ENCODE data around the gene BLOC1S5. TPM values are rescaled to one million over a fixed set of nuclear protein-coding genes. Genes with fewer than 3 reads are reported as not detected.
"Not testable (repeated sequence)": the region's sequence is repeated elsewhere in the genome, so short reads cannot be mapped to it uniquely, and the experiment has no call there.

BLOC1S5 gene
- total RNA-seq, 1 experiment from 2014 or later = 13.4 TPM

- Histone ChIP-seq H3K4me3 (no peak overlapping the region), H3K27ac (no peak overlapping the region), H3K9me3 (replicated peaks) (no peaks in the 10 kb centered on the region), H3K36me3 (no peaks in the 10 kb centered on the region), H3K4me1 (no peaks in the 10 kb centered on the region), H3K27me3 (no peaks in the 10 kb centered on the region)
- no peak for DNase-seq
These were observed 63.6 kb downstream of the BLOC1S5 start for GRCh38 chr6:8000636-8001035.

GRCh38 chr6:8000188-8000596 lies 64.0 kb downstream of the BLOC1S5 start:
- Histone ChIP-seq H3K4me1 (no peaks in the 10 kb centered on the region), H3K9me3 (replicated peaks) (no peaks in the 10 kb centered on the region), H3K36me3 (no peaks in the 10 kb centered on the region), H3K27ac (no peak overlapping the region), H3K27me3 (no peaks in the 10 kb centered on the region), H3K4me3 (no peak overlapping the region)
- no peak for DNase-seq

- Histone ChIP-seq H3K27ac (no peak overlapping the region), H3K4me1 (no peaks in the 10 kb centered on the region), H3K4me3 (no peak overlapping the region), H3K36me3 (no peaks in the 10 kb centered on the region), H3K9me3 (replicated peaks) (no peaks in the 10 kb centered on the region), H3K27me3 (no peaks in the 10 kb centered on the region)
- DNase-seq = no peak
These were observed 65.0 kb downstream of the BLOC1S5 start for GRCh38 chr6:7999201-7999600.

GRCh38 chr6:7998103-7998725 lies 66.0 kb downstream of the BLOC1S5 start:
- DNase-seq = no peak
- no peak overlapping the region for H3K27ac ChIP-seq

GRCh38 chr6:7997286-7997685 lies 66.9 kb downstream of the BLOC1S5 start:
- no peak for DNase-seq
- Histone ChIP-seq H3K4me3 (no peak overlapping the region), H3K27ac (no peak overlapping the region), H3K27me3 (no peaks in the 10 kb centered on the region), H3K4me1 (no peaks in the 10 kb centered on the region), H3K9me3 (replicated peaks) (no peaks in the 10 kb centered on the region), H3K36me3 (no peaks in the 10 kb centered on the region)

More at GRCh38 chr6:7998103-7998725, 66.0 kb downstream of the BLOC1S5 start:
- Histone ChIP-seq H3K27me3 (no peaks in the 10 kb centered on the region), H3K4me1 (no peaks in the 10 kb centered on the region), H3K9me3 (replicated peaks) (no peaks in the 10 kb centered on the region), H3K4me3 (no peak overlapping the region), H3K36me3 (no peaks in the 10 kb centered on the region)

- Histone ChIP-seq H3K4me1 (no peaks in the 10 kb centered on the region), H3K27ac (no peak overlapping the region), H3K36me3 (no peaks in the 10 kb centered on the region), H3K9me3 (replicated peaks) (no peaks in the 10 kb centered on the region), H3K27me3 (no peaks in the 10 kb centered on the region), H3K4me3 (no peak overlapping the region)
- DNase-seq = peak; percentile 9 to 40
These were observed 67.6 kb downstream of the BLOC1S5 start for GRCh38 chr6:7996538-7997111.

- no peaks in the 10 kb centered on the region for H3K4me1 ChIP-seq
- H3K27me3 ChIP-seq = no peaks in the 10 kb centered on the region
- H3K4me3 ChIP-seq = no peak overlapping the region
- H3K36me3 ChIP-seq = no peaks in the 10 kb centered on the region
- H3K9me3 ChIP-seq (replicated peaks) = no peaks in the 10 kb centered on the region
- H3K27ac ChIP-seq = no peak overlapping the region
- DNase-seq = no peak
These were observed 70.2 kb downstream of the BLOC1S5 start for GRCh38 chr6:7993952-7994351.

- Histone ChIP-seq H3K4me1 (no peaks in the 10 kb centered on the region), H3K4me3 (no peak overlapping the region), H3K27ac (no peak overlapping the region), H3K9me3 (replicated peaks) (no peaks in the 10 kb centered on the region), H3K27me3 (no peaks in the 10 kb centered on the region), H3K36me3 (no peaks in the 10 kb centered on the region)
- no peak for DNase-seq
These were observed 70.8 kb downstream of the BLOC1S5 start for GRCh38 chr6:7993399-7993798.

- no peak overlapping the region for H3K4me3 ChIP-seq
- peak in 1 of 2 experiments; percentile 29 for DNase-seq
- H3K36me3 ChIP-seq = no peaks in the 10 kb centered on the region
- no peaks in the 10 kb centered on the region for H3K9me3 ChIP-seq (replicated peaks)
- no peak overlapping the region for H3K27ac ChIP-seq
- H3K27me3 ChIP-seq = no peaks in the 10 kb centered on the region
- no peaks in the 10 kb centered on the region for H3K4me1 ChIP-seq
These were observed 72.0 kb downstream of the BLOC1S5 start for GRCh38 chr6:7992002-7992815.

- Histone ChIP-seq H3K4me3 (no peak overlapping the region), H3K36me3 (no peaks in the 10 kb centered on the region), H3K4me1 (no peaks in the 10 kb centered on the region), H3K27ac (no peak overlapping the region), H3K9me3 (replicated peaks) (no peaks in the 10 kb centered on the region), H3K27me3 (no peaks in the 10 kb centered on the region)
- no peak for DNase-seq
These were observed 72.7 kb downstream of the BLOC1S5 start for GRCh38 chr6:7991536-7991935.

GRCh38 chr6:7986219-7986618 lies 78.0 kb downstream of the BLOC1S5 start:
- Histone ChIP-seq H3K4me1 (no peaks in the 10 kb centered on the region), H3K9me3 (replicated peaks) (no peaks in the 10 kb centered on the region), H3K4me3 (no peak overlapping the region), H3K27me3 (no peaks in the 10 kb centered on the region), H3K36me3 (no peaks in the 10 kb centered on the region), H3K27ac (no peak overlapping the region)
- no peak for DNase-seq

- not testable (repeated sequence) for H3K4me1 ChIP-seq; H3K4me3 ChIP-seq; H3K27me3 ChIP-seq; DNase-seq; H3K9me3 ChIP-seq (replicated peaks); H3K36me3 ChIP-seq; H3K27ac ChIP-seq
These were observed 80.2 kb downstream of the BLOC1S5 start for GRCh38 chr6:7983967-7984366.

GRCh38 chr6:7979831-7980230 lies 84.4 kb downstream of the BLOC1S5 start:
- Histone ChIP-seq H3K4me3 (no peak overlapping the region), H3K9me3 (replicated peaks) (no peaks in the 10 kb centered on the region), H3K27ac (no peak overlapping the region), H3K27me3 (no peaks in the 10 kb centered on the region), H3K4me1 (no peaks in the 10 kb centered on the region; the same call in 1 of the 2 replicates), H3K36me3 (no peaks in the 10 kb centered on the region)
- no peak for DNase-seq

- no peaks in the 10 kb centered on the region for H3K9me3 ChIP-seq (replicated peaks)
- no peak overlapping the region for H3K4me3 ChIP-seq
- H3K4me1 ChIP-seq = no peaks in the 10 kb centered on the region; the same call in 1 of the 2 replicates
- no peaks in the 10 kb centered on the region for H3K36me3 ChIP-seq
- peak in 1 of 2 experiments; percentile 33 for DNase-seq
- H3K27me3 ChIP-seq = no peaks in the 10 kb centered on the region
- H3K27ac ChIP-seq = no peak overlapping the region
These were observed 85.5 kb downstream of the BLOC1S5 start for GRCh38 chr6:7978736-7979135.

GRCh38 chr6:7976485-7977056 lies 87.6 kb downstream of the BLOC1S5 start:
- Histone ChIP-seq H3K9me3 (replicated peaks) (no peaks in the 10 kb centered on the region), H3K36me3 (no peaks in the 10 kb centered on the region), H3K4me1 (no peaks in the 10 kb centered on the region; the same call in 1 of the 2 replicates), H3K4me3 (no peak overlapping the region), H3K27ac (no peak overlapping the region), H3K27me3 (no peaks in the 10 kb centered on the region)
- no peak for DNase-seq

Measured in SJCRH30 (cell line).